Measurements from ENCODE around the gene TP73.

- TF ChIP-seq, protein P1, sequence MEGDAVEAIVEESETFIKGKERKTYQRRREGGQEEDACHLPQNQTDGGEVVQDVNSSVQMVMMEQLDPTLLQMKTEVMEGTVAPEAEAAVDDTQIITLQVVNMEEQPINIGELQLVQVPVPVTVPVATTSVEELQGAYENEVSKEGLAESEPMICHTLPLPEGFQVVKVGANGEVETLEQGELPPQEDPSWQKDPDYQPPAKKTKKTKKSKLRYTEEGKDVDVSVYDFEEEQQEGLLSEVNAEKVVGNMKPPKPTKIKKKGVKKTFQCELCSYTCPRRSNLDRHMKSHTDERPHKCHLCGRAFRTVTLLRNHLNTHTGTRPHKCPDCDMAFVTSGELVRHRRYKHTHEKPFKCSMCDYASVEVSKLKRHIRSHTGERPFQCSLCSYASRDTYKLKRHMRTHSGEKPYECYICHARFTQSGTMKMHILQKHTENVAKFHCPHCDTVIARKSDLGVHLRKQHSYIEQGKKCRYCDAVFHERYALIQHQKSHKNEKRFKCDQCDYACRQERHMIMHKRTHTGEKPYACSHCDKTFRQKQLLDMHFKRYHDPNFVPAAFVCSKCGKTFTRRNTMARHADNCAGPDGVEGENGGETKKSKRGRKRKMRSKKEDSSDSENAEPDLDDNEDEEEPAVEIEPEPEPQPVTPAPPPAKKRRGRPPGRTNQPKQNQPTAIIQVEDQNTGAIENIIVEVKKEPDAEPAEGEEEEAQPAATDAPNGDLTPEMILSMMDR (conservative IDR thresholded peaks at IDR 0.05; ENCODE audit: low read depth, low read length): no peak
- no peak for TF ChIP-seq EZH2 (IDR thresholded peaks at IDR 0.05; ENCODE audit: borderline replicate concordance, low read depth, low read length, poor library complexity, severe bottlenecking)
These were observed 18.1 kb upstream of the TP73 start for GRCh38 chr1:3634059-3634800.

All from A673 (cell line).